ENCODE data around the gene PERP. TPM values are rescaled to one million over a fixed set of nuclear protein-coding genes. Genes with fewer than 3 reads are reported as not detected.

Gene PERP
- total RNA-seq, 1 donor from 2014 or later = 27.2 TPM

- ATAC-seq = no peak
- Histone ChIP-seq H3K27ac (no peak overlapping the region), H3K27me3 (ENCODE audit: low read depth) (no peaks in the 10 kb centered on the region), H3K36me3 (no peaks in the 10 kb centered on the region), H3K4me1 (no peaks in the 10 kb centered on the region), H3K4me3 (no peak overlapping the region), H3K9me3 (no peaks in the 10 kb centered on the region)
- intact Hi-C loops (cut with DNase I) = loop anchor here (10.0 kb wide), 1 partner anchor 168 kb away; no protein-coding TSS in a partner anchor
- no peak for TF ChIP-seq CTCF (IDR thresholded peaks at IDR 0.05)
- DNase-seq = no peak
Observed at GRCh38 chr6:138116661-138116999, 9.4 kb upstream of the PERP start.

- no peaks in the 10 kb centered on the region for H3K9me3 ChIP-seq
- intact Hi-C loops (cut with DNase I) = loop anchor here (10.0 kb wide), 1 partner anchor 169 kb away; no protein-coding TSS in a partner anchor
- peak; percentile 60 for DNase-seq
- peak; percentile 88 to 92 for ATAC-seq
- H3K36me3 ChIP-seq = no peaks in the 10 kb centered on the region
- no peaks in the 10 kb centered on the region for H3K27me3 ChIP-seq (ENCODE audit: low read depth)
- H3K27ac ChIP-seq = no peak overlapping the region
- no peak overlapping the region for H3K4me3 ChIP-seq
- peak; percentile 68 for TF ChIP-seq CTCF (IDR thresholded peaks at IDR 0.05)
- H3K4me1 ChIP-seq = no peaks in the 10 kb centered on the region
Observed at GRCh38 chr6:138115877-138116660, 8.8 kb upstream of the PERP start.

GRCh38 chr6:138115201-138115600 lies 8.0 kb upstream of the PERP start:
- Histone ChIP-seq H3K27me3 (ENCODE audit: low read depth) (no peaks in the 10 kb centered on the region), H3K4me3 (no peak overlapping the region), H3K36me3 (no peaks in the 10 kb centered on the region), H3K4me1 (no peaks in the 10 kb centered on the region), H3K27ac (no peak overlapping the region), H3K9me3 (no peaks in the 10 kb centered on the region)
- DNase-seq (no peak), ATAC-seq (no peak)
- TF ChIP-seq CTCF (IDR thresholded peaks at IDR 0.05) = no peak
- intact Hi-C loops (cut with DNase I) = loop anchor here (10.0 kb wide), 1 partner anchor 170 kb away; no protein-coding TSS in a partner anchor

GRCh38 chr6:138113588-138114210 lies 6.5 kb upstream of the PERP start:
- ATAC-seq = no peak
- intact Hi-C loops (cut with DNase I) = loop anchor here (10.0 kb wide), 1 partner anchor 171 kb away; no protein-coding TSS in a partner anchor

GRCh38 chr6:138110229-138110628 lies 3.0 kb upstream of the PERP start:
- peaks cover 17% of the 10 kb centered on the region for H3K27me3 ChIP-seq (ENCODE audit: low read depth)
- intact Hi-C loops (cut with DNase I) = loop anchor here (10.0 kb wide), 1 partner anchor 175 kb away; no protein-coding TSS in a partner anchor
- DNase-seq (no peak), ATAC-seq (no peak)
- no peak overlapping the region for H3K27ac ChIP-seq
- H3K4me1 ChIP-seq = no peaks in the 10 kb centered on the region
- no peak overlapping the region for H3K4me3 ChIP-seq
- H3K36me3 ChIP-seq = no peaks in the 10 kb centered on the region
- no peak for TF ChIP-seq CTCF (IDR thresholded peaks at IDR 0.05)
- H3K9me3 ChIP-seq = no peaks in the 10 kb centered on the region

More at GRCh38 chr6:138113588-138114210, 6.5 kb upstream of the PERP start:
- no peak for TF ChIP-seq CTCF (IDR thresholded peaks at IDR 0.05)
- DNase-seq = no peak
- H3K27me3 ChIP-seq (ENCODE audit: low read depth) = no peaks in the 10 kb centered on the region
- no peaks in the 10 kb centered on the region for H3K4me1 ChIP-seq
- no peak overlapping the region for H3K4me3 ChIP-seq
- no peaks in the 10 kb centered on the region for H3K9me3 ChIP-seq
- H3K27ac ChIP-seq = no peak overlapping the region
- no peaks in the 10 kb centered on the region for H3K36me3 ChIP-seq
